ENCODE results near the gene CDH9. TPM values are rescaled to one million over a fixed set of nuclear protein-coding genes. Genes with fewer than 3 reads are reported as not detected.

CDH9 gene
- total and polyA plus RNA-seq, 9 of the 15 experiments (the other 6 are each of a cell fraction or from before 2014, with no cell fraction given), result not detected

- TF ChIP-seq, protein P1, sequence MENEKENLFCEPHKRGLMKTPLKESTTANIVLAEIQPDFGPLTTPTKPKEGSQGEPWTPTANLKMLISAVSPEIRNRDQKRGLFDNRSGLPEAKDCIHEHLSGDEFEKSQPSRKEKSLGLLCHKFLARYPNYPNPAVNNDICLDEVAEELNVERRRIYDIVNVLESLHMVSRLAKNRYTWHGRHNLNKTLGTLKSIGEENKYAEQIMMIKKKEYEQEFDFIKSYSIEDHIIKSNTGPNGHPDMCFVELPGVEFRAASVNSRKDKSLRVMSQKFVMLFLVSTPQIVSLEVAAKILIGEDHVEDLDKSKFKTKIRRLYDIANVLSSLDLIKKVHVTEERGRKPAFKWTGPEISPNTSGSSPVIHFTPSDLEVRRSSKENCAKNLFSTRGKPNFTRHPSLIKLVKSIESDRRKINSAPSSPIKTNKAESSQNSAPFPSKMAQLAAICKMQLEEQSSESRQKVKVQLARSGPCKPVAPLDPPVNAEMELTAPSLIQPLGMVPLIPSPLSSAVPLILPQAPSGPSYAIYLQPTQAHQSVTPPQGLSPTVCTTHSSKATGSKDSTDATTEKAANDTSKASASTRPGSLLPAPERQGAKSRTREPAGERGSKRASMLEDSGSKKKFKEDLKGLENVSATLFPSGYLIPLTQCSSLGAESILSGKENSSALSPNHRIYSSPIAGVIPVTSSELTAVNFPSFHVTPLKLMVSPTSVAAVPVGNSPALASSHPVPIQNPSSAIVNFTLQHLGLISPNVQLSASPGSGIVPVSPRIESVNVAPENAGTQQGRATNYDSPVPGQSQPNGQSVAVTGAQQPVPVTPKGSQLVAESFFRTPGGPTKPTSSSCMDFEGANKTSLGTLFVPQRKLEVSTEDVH (IDR thresholded peaks at IDR 0.05; ENCODE audit: low read depth, partially characterized antibody), result no peak
- TF ChIP-seq FOXK1 (CRISPR knock-in tag; IDR thresholded peaks at IDR 0.05; ENCODE audit: borderline replicate concordance) (no peak), PHB (CRISPR knock-in tag; IDR thresholded peaks at IDR 0.05) (no peak), FOXM1 (IDR thresholded peaks at IDR 0.05; ENCODE audit: low read depth) (no peak), FOXM1 (CRISPR knock-in tag; IDR thresholded peaks at IDR 0.05; ENCODE audit: low read depth) (no peak), NCOA2 (IDR thresholded peaks at IDR 0.05; ENCODE audit: partially characterized antibody in 2 of 2) (no peak), XRCC3 (IDR thresholded peaks at IDR 0.05) (no peak), DNMT1 (IDR thresholded peaks at IDR 0.05) (no peak), POLR2AphosphoS2 (IDR thresholded peaks at IDR 0.05; ENCODE audit: low read length) (no peak), ARID1B (IDR thresholded peaks at IDR 0.05) (no peak), ZNF3 (CRISPR knock-in tag; IDR thresholded peaks at IDR 0.05) (no peak)
These were observed 155.0 kb downstream of the CDH9 start (continued) for GRCh38 chr5:26883375-26883774.

GRCh38 chr5:26881901-26882300, 156.5 kb downstream of the CDH9 start:
- CTCF ChIA-PET (ENCODE audit: low intra/inter-chr PET ratio), result no interaction called here
- no peak for TF ChIP-seq SREBF1 (IDR thresholded peaks at IDR 0.05; ENCODE audit: borderline replicate concordance, low read depth, low read length)
- TF ChIP-seq ZNF586 (CRISPR knock-in tag; conservative IDR thresholded peaks at IDR 0.05), result no peak
- no peak for TF ChIP-seq SNRNP70 (optimal IDR thresholded peaks at IDR 0.05; ENCODE audit: low read depth, low read length)
- TF ChIP-seq, protein P2, sequence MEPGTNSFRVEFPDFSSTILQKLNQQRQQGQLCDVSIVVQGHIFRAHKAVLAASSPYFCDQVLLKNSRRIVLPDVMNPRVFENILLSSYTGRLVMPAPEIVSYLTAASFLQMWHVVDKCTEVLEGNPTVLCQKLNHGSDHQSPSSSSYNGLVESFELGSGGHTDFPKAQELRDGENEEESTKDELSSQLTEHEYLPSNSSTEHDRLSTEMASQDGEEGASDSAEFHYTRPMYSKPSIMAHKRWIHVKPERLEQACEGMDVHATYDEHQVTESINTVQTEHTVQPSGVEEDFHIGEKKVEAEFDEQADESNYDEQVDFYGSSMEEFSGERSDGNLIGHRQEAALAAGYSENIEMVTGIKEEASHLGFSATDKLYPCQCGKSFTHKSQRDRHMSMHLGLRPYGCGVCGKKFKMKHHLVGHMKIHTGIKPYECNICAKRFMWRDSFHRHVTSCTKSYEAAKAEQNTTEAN (CRISPR knock-in tag; IDR thresholded peaks at IDR 0.05), result no peak
- no peak for TF ChIP-seq ETV1 (tag; conservative IDR thresholded peaks at IDR 0.05; ENCODE audit: low read depth)
- no peak for TF ChIP-seq POLR3A (IDR thresholded peaks at IDR 0.05; ENCODE audit: borderline replicate concordance, extremely low read depth, insufficient read depth, insufficient read length)
- TF ChIP-seq ZBTB2 (IDR thresholded peaks at IDR 0.05), result no peak
- no peak for TF ChIP-seq ZNF143 (CRISPR knock-in tag; IDR thresholded peaks at IDR 0.05)

More at GRCh38 chr5:26881901-26882300, 156.5 kb downstream of the CDH9 start:
- Histone ChIP-seq H3K9ac (ENCODE audit: insufficient read depth in 1 of 2, low read depth in 2 of 2, low read length in 2 of 2) (no peak overlapping the region), H2AFZ (ENCODE audit: low read depth, low read length) (no peak overlapping the region), H3K9me1 (ENCODE audit: control insufficient read depth, insufficient read depth, low read length) (no peaks in the 10 kb centered on the region), H3K27ac (ENCODE audit: extremely low read depth, low read depth, low read length) (no peak overlapping the region), H4K20me1 (replicated peaks; ENCODE audit: control insufficient read depth, insufficient read depth, low read length) (no peaks in the 10 kb centered on the region), H3K4me3 (no peak overlapping the region), H3K79me2 (ENCODE audit: control insufficient read depth, insufficient read depth, low read length) (no peaks in the 10 kb centered on the region), H3K36me3 (ENCODE audit: control insufficient read depth, insufficient read depth, low read length) (no peaks in the 10 kb centered on the region), H3K9me3 (replicated peaks; ENCODE audit: control insufficient read depth, insufficient read depth, low read depth, low read length) (peaks cover 2% of the 10 kb centered on the region; the same call in 1 of the 2 replicates), H3K4me2 (ENCODE audit: insufficient read depth, low read length) (no peak overlapping the region), H3K27me3 (ENCODE audit: control insufficient read depth in 2 of 2, insufficient read depth in 2 of 2, low read length in 2 of 2) (no peaks in the 10 kb centered on the region), H3K4me1 (replicated peaks in 1 of 2; ENCODE audit: control insufficient read depth in 2 of 2, insufficient read depth in 2 of 2, low read length in 2 of 2) (no peaks in the 10 kb centered on the region)
- BruUV-seq (replicated peaks), result no TSS peak
- POLR2A ChIA-PET, result no interaction called here
- FAIRE-seq (no peak), ATAC-seq (no peak), DNase-seq (ENCODE audit: extremely low read depth in 1 of 4, low spot score in 3 of 4) (no peak)
- WGBS (ENCODE audit: insufficient coverage, low coverage, missing lambda C conversion rate), result 0% methylated on average over 2 of the region's 2 CpGs
- in situ Hi-C loops (cut with MboI), result no loop called here
- intact Hi-C loops (cut with micrococcal nuclease), result no loop called here
